LoVo (cell line): ENCODE results near the gene SLCO4A1.

Experiments used
- DNase-seq: peaks from one replicate; pipeline ENCODE4 v3.0.0-alpha.2; 2016; ENCODE audit warnings: low spot score

SLCO4A1 gene

GRCh38 chr20:62652041-62652893, 10.0 kb downstream of the SLCO4A1 start:
- DNase-seq: peak; percentile 92

- DNase-seq: no peak
These were observed 10.6 kb downstream of the SLCO4A1 start for GRCh38 chr20:62652894-62653305.

GRCh38 chr20:62653373-62653772, 11.1 kb downstream of the SLCO4A1 start:
- no peak for DNase-seq

GRCh38 chr20:62653951-62654685, 11.8 kb downstream of the SLCO4A1 start:
- DNase-seq: no peak

DNA sequence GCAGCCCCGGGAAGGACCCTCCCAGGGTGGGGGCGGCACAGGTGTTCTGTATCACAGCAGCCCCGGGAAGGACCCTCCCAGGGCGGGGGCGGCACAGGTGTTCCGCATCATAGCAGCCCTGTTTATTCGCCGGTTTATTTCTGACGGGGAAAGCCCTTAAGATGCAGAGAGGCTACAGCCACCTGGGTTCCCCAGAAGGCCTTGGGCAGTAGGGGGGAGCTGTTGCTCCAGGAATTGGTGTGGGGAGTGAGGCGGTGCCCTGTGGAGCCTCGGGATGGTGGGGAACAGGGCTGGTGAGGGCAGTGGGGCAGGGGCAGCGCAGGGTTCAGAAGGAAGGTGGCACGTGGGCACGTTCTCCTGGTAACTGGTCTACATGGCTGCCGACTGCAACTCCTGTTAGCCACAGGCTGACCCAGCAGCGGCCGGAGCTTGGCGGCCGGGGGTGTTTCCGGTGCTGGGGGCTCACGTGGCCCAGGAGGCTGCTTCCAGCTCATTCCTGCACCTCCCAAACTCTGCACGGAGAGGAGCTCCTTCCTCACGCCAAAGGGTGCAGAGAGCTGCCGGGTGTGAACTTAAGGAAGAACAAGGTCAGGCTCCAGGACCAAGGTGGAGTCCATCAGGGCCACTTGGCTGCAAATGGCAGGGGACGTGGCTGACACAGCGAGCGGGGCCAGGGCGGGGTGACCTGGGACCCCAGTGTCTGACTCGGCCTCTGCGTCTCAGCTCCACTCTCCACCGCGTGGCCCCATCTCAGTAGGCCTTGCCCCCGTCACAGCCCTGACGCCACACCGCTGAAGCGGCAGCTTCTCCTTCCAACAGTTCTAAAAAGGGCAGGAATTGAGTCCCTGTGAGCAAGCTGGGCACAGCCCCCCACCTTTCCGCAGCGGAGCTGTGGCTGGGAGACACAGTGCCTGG, 13.2 kb downstream of the SLCO4A1 start:
- DNase-seq: no peak

- DNase-seq: no peak
These were observed 14.1 kb downstream of the SLCO4A1 start for GRCh38 chr20:62656197-62656918.

DNA sequence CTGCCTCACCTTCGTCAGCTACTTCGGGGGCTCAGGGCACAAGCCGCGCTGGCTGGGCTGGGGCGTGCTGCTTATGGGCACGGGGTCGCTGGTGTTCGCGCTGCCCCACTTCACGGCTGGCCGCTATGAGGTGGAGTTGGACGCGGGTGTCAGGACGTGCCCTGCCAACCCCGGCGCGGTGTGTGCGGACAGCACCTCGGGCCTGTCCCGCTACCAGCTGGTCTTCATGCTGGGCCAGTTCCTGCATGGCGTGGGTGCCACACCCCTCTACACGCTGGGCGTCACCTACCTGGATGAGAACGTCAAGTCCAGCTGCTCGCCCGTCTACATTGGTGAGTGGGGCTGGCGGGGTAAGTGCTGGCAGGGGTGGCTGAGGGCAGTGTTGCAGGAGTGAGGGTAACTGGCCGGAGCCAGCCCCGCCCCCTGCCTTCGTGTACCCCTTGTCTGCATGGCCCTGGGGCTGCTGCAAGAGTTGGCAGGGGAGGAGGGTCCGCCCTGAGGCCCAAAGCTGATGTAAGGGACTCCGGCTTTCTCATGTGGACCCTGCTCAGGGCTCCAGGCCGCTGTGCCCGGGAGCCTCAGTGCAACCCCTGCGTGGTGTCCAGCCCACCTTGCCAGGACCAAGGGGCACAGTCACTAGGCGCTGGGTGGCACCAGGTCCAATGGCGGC, 14.8 kb downstream of the SLCO4A1 start:
- DNase-seq: no peak

DNA sequence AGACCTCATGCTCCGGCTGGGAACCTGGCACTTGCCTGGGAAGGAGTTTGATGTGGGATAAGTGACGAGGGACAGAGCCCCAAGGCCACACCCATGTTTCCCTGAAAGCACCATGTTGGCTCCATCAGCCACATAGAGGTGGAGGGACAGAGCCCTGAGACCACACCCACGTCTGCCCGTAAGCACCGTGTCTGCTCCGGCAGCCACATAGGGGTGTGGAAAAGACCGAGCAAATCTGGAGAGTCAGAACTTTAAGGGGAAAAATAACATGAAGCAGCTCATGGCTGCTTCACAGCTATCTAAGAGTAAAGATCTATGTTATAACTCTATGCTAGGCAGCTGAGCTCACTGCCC, 15.3 kb downstream of the SLCO4A1 start:
- no peak for DNase-seq

- DNase-seq: no peak
These were observed 15.7 kb downstream of the SLCO4A1 start for GRCh38 chr20:62657956-62658355.

DNA sequence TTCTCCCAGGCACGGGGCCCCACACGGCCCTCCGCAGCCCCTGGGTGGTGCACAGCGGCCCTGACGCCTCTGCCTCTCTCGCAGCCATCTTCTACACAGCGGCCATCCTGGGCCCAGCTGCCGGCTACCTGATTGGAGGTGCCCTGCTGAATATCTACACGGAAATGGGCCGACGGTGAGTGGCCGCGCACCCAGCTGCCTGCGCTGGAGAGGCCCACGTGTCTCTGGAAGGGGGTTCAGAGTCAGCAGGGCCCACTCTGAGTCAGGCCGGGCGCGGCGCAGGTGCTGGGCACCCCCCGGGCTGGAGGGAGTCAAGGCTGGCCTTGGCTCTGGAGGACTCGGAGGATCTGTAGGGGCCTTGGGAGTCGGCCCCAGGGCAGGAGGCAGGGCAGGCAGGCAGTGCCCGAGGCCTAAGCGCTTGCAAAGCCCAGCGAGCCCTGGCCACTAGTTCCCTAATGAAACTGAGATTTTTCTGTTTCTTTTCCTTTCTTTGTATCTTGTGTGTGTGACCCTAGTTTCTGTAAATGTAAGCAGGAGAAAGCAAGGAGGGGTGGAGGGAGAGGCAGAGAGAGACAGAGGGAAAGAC, 16.4 kb downstream of the SLCO4A1 start:
- DNase-seq: no peak

- DNase-seq: no peak
These were observed 17.4 kb downstream of the SLCO4A1 start for GRCh38 chr20:62659488-62660239.

DNA sequence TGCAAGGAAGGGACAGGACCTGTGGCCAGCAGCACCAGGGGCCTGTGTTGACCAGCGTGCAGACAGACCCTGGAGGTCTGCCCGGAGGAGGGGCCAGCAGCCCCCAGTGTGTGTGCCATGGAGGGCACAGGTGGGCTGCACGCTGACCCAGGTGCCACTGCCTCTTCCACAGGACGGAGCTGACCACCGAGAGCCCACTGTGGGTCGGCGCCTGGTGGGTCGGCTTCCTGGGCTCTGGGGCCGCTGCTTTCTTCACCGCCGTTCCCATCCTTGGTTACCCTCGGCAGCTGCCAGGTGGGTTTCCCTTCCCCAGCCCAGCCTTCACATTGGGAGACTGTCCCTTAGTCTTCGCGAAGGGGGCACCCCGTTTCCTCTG, 17.9 kb downstream of the SLCO4A1 start:
- DNase-seq: no peak

DNA sequence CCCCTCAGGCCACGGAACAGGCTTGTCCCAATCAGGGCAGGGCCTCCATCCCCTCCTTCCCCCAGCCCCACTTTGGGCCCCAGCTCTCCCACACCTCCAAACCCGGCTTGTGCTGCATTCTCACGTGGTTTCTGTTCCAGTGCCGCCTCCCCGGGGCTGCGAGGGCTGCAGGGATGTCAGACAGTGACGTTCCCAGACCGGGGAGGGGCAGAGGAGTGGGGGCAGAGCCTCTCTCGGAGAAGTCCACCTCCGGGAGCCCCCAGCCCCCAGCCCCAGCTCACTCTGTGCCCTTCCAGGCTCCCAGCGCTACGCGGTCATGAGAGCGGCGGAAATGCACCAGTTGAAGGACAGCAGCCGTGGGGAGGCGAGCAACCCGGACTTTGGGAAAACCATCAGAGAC, 18.5 kb downstream of the SLCO4A1 start:
- no peak for DNase-seq

DNA sequence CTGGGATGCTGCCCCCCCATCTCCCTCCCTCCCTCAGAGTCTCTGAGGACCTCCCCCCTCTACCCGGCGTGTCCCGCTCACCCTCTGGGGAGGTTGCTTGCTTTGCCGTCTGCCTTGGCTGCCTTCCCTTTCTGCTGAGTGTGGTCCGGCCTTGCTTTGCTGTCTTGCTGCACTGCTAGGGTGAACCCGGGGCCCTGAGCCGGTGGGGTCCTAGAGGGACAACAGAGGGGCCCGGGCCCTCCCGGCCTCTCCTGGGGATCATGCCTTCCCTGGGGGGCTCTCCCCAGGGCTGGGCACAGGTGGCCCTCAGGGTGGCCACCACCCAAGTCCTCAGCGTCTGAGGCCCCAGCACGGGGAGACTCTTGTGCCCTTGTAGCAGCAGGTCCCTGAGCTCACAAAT, 19.3 kb downstream of the SLCO4A1 start:
- no peak for DNase-seq

DNA sequence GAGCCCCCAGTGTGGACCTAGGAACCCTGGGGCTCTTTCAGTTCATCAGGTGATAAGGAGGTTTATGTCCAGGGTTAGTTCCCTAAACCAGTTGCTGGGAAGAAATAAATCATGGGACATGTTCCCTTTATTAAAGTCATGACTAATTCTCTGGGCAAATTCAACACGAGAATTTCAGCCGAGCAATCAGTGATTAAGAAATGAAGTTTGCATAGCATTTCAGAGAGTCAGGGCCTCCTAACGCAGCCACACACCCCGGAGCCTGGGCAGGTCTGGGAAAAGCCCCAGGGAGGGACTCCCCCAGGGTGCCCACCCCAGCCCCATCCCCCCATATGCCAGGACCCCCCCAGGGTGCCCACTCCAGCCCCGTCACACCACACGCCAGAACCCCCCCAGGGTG, 20.1 kb downstream of the SLCO4A1 start:
- no peak for DNase-seq

- DNase-seq: no peak
These were observed 21.1 kb downstream of the SLCO4A1 start for GRCh38 chr20:62663145-62664018.

DNA sequence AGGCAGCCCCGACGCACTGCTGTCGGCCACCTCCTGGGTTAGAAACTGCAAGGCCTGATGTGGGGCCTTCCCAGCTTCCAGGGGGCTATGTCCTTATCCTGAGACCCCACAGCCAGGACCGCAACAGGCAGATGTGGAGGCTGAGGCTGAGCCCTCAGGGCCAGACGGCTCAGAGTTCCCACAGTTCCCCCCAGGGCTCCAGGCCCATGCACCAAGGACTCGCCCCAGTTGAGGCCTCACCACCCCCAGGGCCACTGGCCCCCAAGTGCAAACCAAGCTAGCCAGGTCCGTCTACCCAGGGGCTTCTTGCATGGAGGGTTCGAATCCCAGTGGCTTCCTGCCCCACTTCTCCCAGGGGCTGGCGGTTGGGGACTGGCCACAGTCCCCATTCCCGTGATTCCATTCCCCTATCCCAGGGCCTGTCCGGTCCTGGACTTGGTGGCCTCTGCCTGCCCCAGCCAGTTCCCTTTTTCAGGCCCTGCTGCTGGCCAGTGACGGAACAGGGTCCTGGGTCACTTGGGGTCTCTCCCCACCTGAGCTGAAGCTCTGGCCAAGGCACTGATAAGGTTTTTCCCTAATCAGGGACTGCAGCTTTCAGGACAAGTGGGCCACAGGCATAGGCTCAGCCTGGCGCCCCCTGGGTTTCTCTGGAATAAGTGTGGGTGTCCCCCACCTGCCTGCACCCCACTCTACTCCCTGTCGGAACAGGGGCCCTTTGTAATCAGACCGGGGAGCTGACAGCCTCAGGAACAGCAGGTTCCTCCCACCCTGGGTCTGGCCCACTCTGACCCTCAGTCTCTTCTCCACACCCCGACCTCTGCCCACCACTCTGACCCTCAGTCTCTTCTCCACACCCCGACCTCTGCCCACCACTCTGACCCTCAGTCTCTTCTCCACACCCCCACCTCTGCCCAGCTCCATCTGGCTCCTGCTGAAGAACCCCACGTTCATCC, 22.0 kb downstream of the SLCO4A1 start:
- DNase-seq: no peak
